Stimulated activated CD8-positive, alpha-beta memory T cell treated with anti-CD3 and anti-CD28 coated beads, Interleukin-7, amount 100 ng/mL, for 1 hour (primary cell): Measurements from ENCODE around the gene CCNT1.
"Not testable (repeated sequence)": the region's sequence is repeated elsewhere in the genome, so short reads cannot be mapped to it uniquely, and the experiment has no call there.

Experiments used
- DNase-seq, 2 donors: peaks; one replicate each; pipeline ENCODE4 v3.0.0-alpha.2; 2020; ENCODE audit warnings: low read depth in 2 of 2

Gene CCNT1

GRCh38 chr12:48716493-48717251 is at the start of gene CCNT1:
CCNT1 (minus strand) TSS chr12:48716707; CDS start chr12:48716675, 32 bp downstream.
- peak; percentile 95 to 96 for DNase-seq

DNA sequence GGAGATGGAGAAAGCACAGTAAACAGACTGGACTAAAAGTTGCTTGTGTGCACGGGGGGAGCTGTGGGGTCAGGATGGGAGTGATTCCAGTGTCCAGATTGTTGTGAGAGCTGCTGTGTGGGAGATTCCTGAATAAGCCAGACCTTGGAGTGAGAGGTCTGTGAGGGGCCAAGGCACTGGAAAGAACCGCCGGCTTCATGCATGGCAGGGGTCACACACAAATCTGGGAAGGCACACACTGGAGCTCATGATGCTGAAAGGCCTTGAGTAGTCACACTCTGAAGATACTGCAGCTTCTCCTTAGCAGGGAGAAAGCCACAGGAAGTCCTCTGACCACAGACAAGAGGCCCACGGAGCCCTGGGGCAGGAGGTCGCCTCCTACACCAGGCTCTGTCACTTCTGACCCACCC is 49.3 kb upstream of the CCNT1 start:
- no peak for DNase-seq

- DNase-seq, result no peak
Measured at GRCh38 chr12:48764521-48764920, 48.0 kb upstream of the CCNT1 start.

- no peak for DNase-seq
Measured at GRCh38 chr12:48758737-48759136, 42.2 kb upstream of the CCNT1 start.

DNA sequence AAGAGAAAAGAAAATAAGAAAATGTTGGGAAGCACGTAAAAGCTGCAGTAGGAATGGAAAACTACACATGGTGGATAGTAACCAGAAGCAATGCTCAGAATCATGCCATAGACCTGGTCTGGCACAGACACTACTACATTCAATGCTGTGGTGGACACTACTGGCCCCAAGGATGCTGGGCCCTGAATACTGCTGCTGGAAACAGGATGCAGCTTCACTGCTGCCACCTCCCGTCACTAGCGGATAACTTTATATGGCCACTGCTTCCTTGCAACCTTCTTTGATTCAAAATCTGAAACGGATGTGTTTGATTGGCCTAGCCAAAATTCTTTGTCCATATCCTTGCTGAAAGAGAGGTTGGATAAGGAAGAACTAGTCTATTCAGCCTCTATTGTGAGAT is 41.7 kb upstream of the CCNT1 start:
- no peak for DNase-seq

GRCh38 chr12:48750769-48751356 is 34.4 kb upstream of the CCNT1 start:
- DNase-seq, result no peak

- no peak for DNase-seq
Measured at GRCh38 chr12:48750215-48750614, 33.7 kb upstream of the CCNT1 start.

- DNase-seq, result no peak
Measured at GRCh38 chr12:48744251-48745008, 27.9 kb upstream of the CCNT1 start.

GRCh38 chr12:48739618-48740269 is 23.2 kb upstream of the CCNT1 start:
- no peak for DNase-seq

GRCh38 chr12:48736456-48736855 is 19.9 kb upstream of the CCNT1 start:
- DNase-seq, result no peak

GRCh38 chr12:48728807-48729206 is 12.3 kb upstream of the CCNT1 start:
- no peak for DNase-seq

DNA sequence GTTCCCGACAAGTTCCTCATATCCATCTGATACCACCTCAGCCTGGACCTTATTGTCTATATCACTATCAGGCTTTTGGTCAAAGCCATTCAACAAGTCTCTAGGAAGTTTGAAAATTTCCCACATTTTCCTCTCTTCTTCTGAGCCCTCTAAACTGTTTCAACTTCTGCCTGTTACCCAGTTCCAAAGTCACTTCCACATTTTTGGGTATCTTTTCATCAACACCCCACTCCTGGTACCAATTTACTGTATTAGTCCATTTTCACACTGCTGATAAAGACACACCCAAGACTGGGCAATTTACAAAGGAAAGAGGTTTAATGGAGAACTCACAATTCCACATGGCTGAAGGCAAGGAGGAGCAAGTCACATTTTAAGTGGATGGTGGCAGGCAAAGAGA is 4.2 kb upstream of the CCNT1 start:
- DNase-seq, result not testable (repeated sequence)

DNA sequence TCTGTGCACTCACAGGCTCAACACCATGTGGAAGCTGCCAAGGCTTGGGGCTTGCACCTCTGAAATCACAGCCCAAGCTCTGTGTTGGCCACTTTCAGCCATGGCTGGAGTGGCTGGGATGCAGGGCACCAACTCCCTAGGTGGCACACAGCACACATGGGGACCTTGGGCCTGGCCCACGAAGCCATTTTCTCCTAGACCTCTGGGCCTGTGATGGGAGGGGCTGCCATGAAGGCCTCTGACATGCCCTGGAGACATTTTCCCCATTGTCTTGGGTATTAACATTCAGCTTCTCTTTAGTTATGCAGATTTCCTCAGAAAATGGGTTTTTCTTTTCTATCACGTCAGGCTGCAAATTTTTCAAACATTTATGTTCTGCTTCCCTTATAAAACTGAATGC is 3.7 kb upstream of the CCNT1 start:
- not testable (repeated sequence) for DNase-seq

DNA sequence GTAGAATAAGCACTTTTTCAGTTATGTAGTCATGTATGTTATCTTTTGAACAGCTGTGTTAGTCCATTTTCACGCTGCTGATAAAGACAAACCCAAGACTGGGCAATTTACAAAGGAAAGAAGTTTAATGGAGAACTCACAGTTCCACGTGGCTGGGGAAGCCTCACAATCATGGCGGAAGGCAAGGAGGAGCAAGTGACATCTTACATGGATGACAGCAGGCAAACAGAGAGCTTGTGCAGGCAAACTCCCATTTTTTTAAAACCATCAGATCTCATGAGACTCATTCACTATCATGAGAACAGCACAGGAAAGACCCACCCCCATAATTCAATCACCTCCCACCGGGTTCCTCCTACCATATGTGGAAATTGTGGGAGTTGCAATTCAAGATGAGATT is 2.5 kb upstream of the CCNT1 start:
- not testable (repeated sequence) for DNase-seq

DNA sequence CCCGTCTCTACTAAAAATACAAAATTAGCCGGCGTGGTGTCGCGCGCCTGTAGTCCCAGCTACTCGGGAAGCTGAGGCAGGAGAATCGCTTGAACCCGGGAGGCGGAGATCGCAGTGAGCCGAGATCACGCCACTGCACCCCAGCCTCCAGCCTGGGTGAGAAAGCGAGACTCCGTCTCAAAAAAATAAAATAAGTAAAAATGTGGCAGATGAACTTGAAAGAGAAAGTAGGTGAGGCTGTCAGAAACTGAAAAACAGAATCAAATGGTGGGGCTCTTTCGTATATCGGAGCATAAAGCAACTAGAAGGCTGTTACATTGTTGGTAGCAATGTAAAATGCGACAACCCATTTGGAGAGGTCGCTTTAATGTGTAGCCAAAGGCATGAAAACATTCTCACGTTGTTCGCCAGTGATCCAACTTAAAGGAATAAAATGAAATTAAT is 767 bp upstream of the CCNT1 start:
- DNase-seq, result no peak

- no peak for DNase-seq
Measured at GRCh38 chr12:48716168-48716492, 377 bp downstream of the CCNT1 start.

DNA sequence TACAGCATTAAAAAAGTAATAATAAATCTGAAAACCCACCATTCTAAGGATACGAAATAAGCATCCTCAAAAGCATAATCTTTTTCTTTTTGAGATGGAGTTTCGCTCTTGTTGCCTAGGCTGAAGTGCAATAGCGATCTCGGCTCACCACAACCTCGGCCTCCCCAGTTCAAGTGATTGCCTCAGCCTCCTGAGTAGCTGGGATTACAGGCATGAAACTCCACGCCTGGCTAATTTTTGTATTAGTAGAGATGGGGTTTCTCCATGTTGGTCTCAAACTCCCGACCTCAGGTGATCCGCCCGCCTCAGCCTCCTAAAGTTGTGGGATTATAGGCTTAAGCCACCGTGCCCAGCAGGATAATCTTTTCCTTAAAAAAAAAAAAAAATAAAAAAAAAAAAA is 4.3 kb downstream of the CCNT1 start:
- no peak for DNase-seq

GRCh38 chr12:48698822-48699221 is 17.7 kb downstream of the CCNT1 start:
- not testable (repeated sequence) for DNase-seq

DNA sequence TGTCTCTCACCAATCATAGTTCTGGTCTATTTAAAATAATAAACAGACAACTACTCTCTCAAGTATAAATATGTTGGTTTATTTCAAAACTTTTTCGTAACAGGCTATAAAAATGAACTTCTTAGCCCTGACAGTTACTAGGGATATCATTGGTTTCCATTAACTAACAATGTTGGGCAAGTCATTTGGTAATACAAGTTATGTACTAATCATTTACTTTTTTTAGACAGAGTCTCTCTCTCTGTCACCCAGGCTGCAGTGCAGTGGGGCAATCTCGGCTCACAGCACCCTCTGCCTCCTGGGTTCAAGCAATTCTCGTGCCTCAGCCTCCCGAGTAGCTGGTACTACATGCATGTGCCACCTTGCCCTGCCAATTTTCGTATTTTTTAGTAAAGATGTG is 19.9 kb downstream of the CCNT1 start:
- no peak for DNase-seq

- no peak for DNase-seq
Measured at GRCh38 chr12:48695859-48696258, 20.6 kb downstream of the CCNT1 start.

- DNase-seq, result no peak
Measured at GRCh38 chr12:48694038-48694437, 22.5 kb downstream of the CCNT1 start.

DNA sequence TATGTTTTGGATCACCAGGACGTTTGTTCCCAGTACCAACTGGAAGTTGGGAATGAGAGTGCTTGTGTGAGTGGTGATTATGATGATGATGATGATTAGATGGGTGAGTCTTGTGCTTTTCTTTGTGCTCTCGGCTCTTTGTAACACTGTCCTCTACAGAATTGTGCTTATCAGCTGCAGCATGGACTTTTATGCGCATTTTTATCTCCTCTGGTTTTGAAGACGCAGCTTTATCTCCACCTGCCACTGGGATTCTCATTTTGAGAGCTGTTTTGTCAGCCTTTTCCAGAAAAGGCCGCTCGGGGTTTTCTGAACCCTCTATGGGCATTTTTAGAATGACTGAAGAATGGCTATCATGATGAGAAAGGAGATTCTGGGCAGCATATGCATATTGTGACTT is 22.9 kb downstream of the CCNT1 start:
- DNase-seq, result no peak
